ENCODE results near the gene ENC1.

DNA sequence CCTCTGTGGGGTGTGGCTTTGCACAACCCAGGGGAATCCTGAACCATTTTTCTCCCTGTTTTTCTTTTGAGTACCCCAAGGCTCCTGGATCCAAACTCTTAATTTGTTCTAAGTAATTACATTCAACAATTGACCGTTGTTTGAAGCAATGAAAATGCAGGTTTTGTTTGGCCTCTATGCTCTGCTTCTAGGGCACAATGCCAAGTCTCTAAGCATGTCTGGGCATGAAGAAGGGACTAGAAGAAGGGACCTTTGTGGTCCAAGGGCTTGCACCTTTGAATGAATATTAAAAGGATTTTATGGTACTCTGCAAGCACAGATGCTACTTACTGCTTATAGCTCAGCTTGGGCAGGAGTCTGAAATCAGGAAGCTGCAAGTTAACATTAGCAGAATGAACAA, 6.6 kb upstream of the ENC1 start:
- TF ChIP-seq, protein P1, sequence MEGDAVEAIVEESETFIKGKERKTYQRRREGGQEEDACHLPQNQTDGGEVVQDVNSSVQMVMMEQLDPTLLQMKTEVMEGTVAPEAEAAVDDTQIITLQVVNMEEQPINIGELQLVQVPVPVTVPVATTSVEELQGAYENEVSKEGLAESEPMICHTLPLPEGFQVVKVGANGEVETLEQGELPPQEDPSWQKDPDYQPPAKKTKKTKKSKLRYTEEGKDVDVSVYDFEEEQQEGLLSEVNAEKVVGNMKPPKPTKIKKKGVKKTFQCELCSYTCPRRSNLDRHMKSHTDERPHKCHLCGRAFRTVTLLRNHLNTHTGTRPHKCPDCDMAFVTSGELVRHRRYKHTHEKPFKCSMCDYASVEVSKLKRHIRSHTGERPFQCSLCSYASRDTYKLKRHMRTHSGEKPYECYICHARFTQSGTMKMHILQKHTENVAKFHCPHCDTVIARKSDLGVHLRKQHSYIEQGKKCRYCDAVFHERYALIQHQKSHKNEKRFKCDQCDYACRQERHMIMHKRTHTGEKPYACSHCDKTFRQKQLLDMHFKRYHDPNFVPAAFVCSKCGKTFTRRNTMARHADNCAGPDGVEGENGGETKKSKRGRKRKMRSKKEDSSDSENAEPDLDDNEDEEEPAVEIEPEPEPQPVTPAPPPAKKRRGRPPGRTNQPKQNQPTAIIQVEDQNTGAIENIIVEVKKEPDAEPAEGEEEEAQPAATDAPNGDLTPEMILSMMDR (IDR thresholded peaks at IDR 0.05; ENCODE audit: insufficient read depth, low read length, poor library complexity, severe bottlenecking): no peak
- TF ChIP-seq EZH2phosphoT487 (conservative IDR thresholded peaks at IDR 0.05; ENCODE audit: low read length): no peak
